Mesendoderm (in vitro differentiated cells): ENCODE measurements around the gene C1QL4.

ENCODE experiments used
- DNase-seq: peaks from one replicate; pipeline ENCODE4 v3.0.0; 2013
- H2AK5ac ChIP-seq: 2 replicates; pipeline ENCODE4 v1.6.1; 2013; ENCODE audit warnings: low read length, inconsistent platforms
- H2BK120ac ChIP-seq: 2 replicates; pipeline ENCODE4 v1.6.1; 2013; ENCODE audit warnings: low read depth, mild to moderate bottlenecking, low read length, moderate library complexity, mixed read lengths
- H2BK15ac ChIP-seq: replicated peaks from 2 replicates; pipeline ENCODE4 v1.6.1; 2013; ENCODE audit warnings: low read depth, mild to moderate bottlenecking, moderate library complexity
- H2BK5ac ChIP-seq: 2 replicates; pipeline ENCODE4 v1.6.1; 2013; ENCODE audit warnings: low read length, inconsistent platforms
- H3K18ac ChIP-seq: 2 replicates; pipeline ENCODE4 v1.6.1; 2013; ENCODE audit warnings: mild to moderate bottlenecking, low read length, mixed read lengths
- H3K23ac ChIP-seq: one replicate; pipeline ENCODE4 v1.6.1; 2013; ENCODE audit warnings: low read length
- H3K27ac ChIP-seq: 2 replicates; pipeline ENCODE4 v1.5.1; 2013; ENCODE audit warnings: low read depth, mild to moderate bottlenecking, inconsistent platforms, low read length, moderate library complexity
- H3K27me3 ChIP-seq: 2 replicates; pipeline ENCODE4 v1.6.1; 2013; ENCODE audit warnings: low read length, control low read depth, mild to moderate bottlenecking, inconsistent platforms; ENCODE audit not compliant: insufficient read depth, poor library complexity
- H3K36me3 ChIP-seq: 2 replicates; pipeline ENCODE4 v1.6.1; 2013; ENCODE audit warnings: low read length, inconsistent platforms; ENCODE audit not compliant: control insufficient read depth, insufficient read depth
- H3K4ac ChIP-seq: one replicate; pipeline ENCODE4 v1.6.1; 2013; ENCODE audit warnings: low read depth, mild to moderate bottlenecking, low read length, moderate library complexity
- H3K4me1 ChIP-seq: 2 replicates; pipeline ENCODE4 v1.6.1; 2013; ENCODE audit warnings: low read depth, low read length, inconsistent platforms; ENCODE audit not compliant: control insufficient read depth
- H3K4me2 ChIP-seq: 2 replicates; pipeline ENCODE4 v1.6.1; 2013; ENCODE audit warnings: low read length
- H3K4me3 ChIP-seq: 2 replicates; pipeline ENCODE4 v1.5.1; 2013; ENCODE audit warnings: mild to moderate bottlenecking, low read length
- H3K56ac ChIP-seq: one replicate; pipeline ENCODE4 v1.6.1; 2013; ENCODE audit warnings: low read length
- H3K79me1 ChIP-seq: 2 replicates; pipeline ENCODE4 v1.6.1; 2013; ENCODE audit warnings: low read length, inconsistent platforms
- H3K79me2 ChIP-seq: 2 replicates; pipeline ENCODE4 v1.6.1; 2013; ENCODE audit warnings: mild to moderate bottlenecking, low read length; ENCODE audit not compliant: control insufficient read depth, insufficient read depth
- H3K9ac ChIP-seq: 2 replicates; pipeline ENCODE4 v1.6.1; 2013; ENCODE audit warnings: low read length, inconsistent platforms
- H4K5ac ChIP-seq: one replicate; pipeline ENCODE4 v1.6.1; 2013; ENCODE audit warnings: low read length
- H4K8ac ChIP-seq: one replicate; pipeline ENCODE4 v1.6.1; 2013; ENCODE audit warnings: low read depth, mild to moderate bottlenecking, control low read depth, low read length, moderate library complexity
- WGBS: extraction: QIAGEN DNeasy Blood & Tissue Kit; methylation state at CpG from one replicate; pipeline ENCODE4 v1.1.7; 2013; ENCODE audit warnings: low lambda C conversion rate, missing lambda C conversion rate; ENCODE audit not compliant: insufficient coverage; ENCODE audit errors: extremely low coverage; 5-methylcytosine and 5-hydroxymethylcytosine counted together

Gene C1QL4

DNA sequence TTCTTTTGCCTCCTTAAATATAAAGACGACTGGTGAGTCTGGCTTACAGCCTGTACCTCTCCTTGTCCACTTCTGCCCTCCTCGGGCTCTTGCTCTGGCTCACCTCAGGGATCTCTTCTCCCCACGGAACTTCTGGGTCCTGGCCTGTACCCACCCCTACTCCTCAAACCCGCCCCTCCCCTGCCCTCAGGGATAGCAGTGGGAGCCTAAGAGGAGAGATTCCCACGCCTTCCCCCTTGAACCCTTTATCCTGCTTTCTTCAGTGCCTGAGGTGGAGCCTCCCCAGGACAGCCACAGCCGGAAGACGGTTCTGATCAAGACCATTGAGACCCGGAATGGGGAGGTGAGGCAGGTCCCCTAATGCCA is 39.3 kb downstream of the C1QL4 start:
- Histone ChIP-seq H3K4me2 (peak overlapping the region; percentile 36), H3K9ac (no peak overlapping the region), H3K18ac (no peak overlapping the region), H3K27me3 (peaks cover 35% of the 10 kb centered on the region), H3K56ac (no peak overlapping the region), H2BK15ac (no peak overlapping the region), H3K36me3 (no peaks in the 10 kb centered on the region), H4K5ac (no peak overlapping the region), H2AK5ac (no peak overlapping the region), H3K4me1 (no peaks in the 10 kb centered on the region), H3K4ac (no peak overlapping the region), H3K23ac (no peak overlapping the region), H3K79me2 (no peaks in the 10 kb centered on the region), H2BK5ac (no peak overlapping the region), H4K8ac (no peak overlapping the region), H2BK120ac (no peak overlapping the region), H3K79me1 (no peaks in the 10 kb centered on the region), H3K4me3 (no peak overlapping the region), H3K27ac (no peak overlapping the region)
- WGBS: no CpG with 5 or more reads among the region's 8 CpGs
- no peak for DNase-seq

GRCh38 chr12:49296836-49297694 is 39.9 kb downstream of the C1QL4 start:
- no peaks in the 10 kb centered on the region for H3K79me2 ChIP-seq
- no peaks in the 10 kb centered on the region for H3K4me1 ChIP-seq
- no peak overlapping the region for H2BK15ac ChIP-seq
- H2BK120ac ChIP-seq: no peak overlapping the region
- no peak overlapping the region for H3K27ac ChIP-seq
- no peaks in the 10 kb centered on the region for H3K36me3 ChIP-seq
- no peak overlapping the region for H2AK5ac ChIP-seq
- H3K4ac ChIP-seq: no peak overlapping the region
- no CpG with 5 or more reads among the region's 77 CpGs for WGBS
- no peak overlapping the region for H2BK5ac ChIP-seq
- no peak overlapping the region for H3K56ac ChIP-seq
- H3K18ac ChIP-seq: no peak overlapping the region
- H3K4me3 ChIP-seq: no peak overlapping the region
- H3K9ac ChIP-seq: no peak overlapping the region
- no peak overlapping the region for H4K8ac ChIP-seq
- peak overlapping the region; percentile 40 for H3K4me2 ChIP-seq
- DNase-seq: peak; percentile 82
- H3K23ac ChIP-seq: no peak overlapping the region
- peaks cover 35% of the 10 kb centered on the region for H3K27me3 ChIP-seq
- no peaks in the 10 kb centered on the region for H3K79me1 ChIP-seq
- H4K5ac ChIP-seq: no peak overlapping the region

GRCh38 chr12:49296034-49296835 is 40.8 kb downstream of the C1QL4 start:
- Histone ChIP-seq H3K79me2 (no peaks in the 10 kb centered on the region), H3K56ac (no peak overlapping the region), H3K27ac (no peak overlapping the region), H2BK120ac (no peak overlapping the region), H2AK5ac (no peak overlapping the region), H2BK5ac (no peak overlapping the region), H3K23ac (no peak overlapping the region), H3K4me1 (no peaks in the 10 kb centered on the region), H4K8ac (no peak overlapping the region), H4K5ac (no peak overlapping the region), H3K18ac (no peak overlapping the region), H3K4me2 (no peak overlapping the region), H3K36me3 (no peaks in the 10 kb centered on the region), H3K27me3 (peaks cover 35% of the 10 kb centered on the region), H3K4ac (no peak overlapping the region), H2BK15ac (no peak overlapping the region), H3K4me3 (no peak overlapping the region), H3K79me1 (no peaks in the 10 kb centered on the region), H3K9ac (no peak overlapping the region)
- peak; percentile 59 for DNase-seq
- no CpG with 5 or more reads among the region's 54 CpGs for WGBS

GRCh38 chr12:49295082-49295936 is 41.7 kb downstream of the C1QL4 start, which contains the start of gene PRPH:
Gene PRPH (plus strand): TSS chr12:49295147. CDS start chr12:49295201, 54 bp downstream.
- H3K56ac ChIP-seq: peak within 1 kb of the TSS; percentile 73
- H3K4me2 ChIP-seq: peak within 1 kb of the TSS; percentile 44
- no peak within 1 kb of the TSS for H2BK120ac ChIP-seq
- H2BK5ac ChIP-seq: no peak within 1 kb of the TSS
- no peaks in the 10 kb centered on the region for H3K36me3 ChIP-seq
- H3K79me1 ChIP-seq: no peaks in the 10 kb centered on the region
- no peaks in the 10 kb centered on the region for H3K79me2 ChIP-seq
- H2BK15ac ChIP-seq: no peak within 1 kb of the TSS
- peaks cover 35% of the 10 kb centered on the region for H3K27me3 ChIP-seq
- H3K18ac ChIP-seq: no peak within 1 kb of the TSS
- H2AK5ac ChIP-seq: no peak within 1 kb of the TSS
- DNase-seq: peak; percentile 53
- H3K4ac ChIP-seq: no peak within 1 kb of the TSS
- H3K27ac ChIP-seq: no peak within 1 kb of the TSS
- H3K9ac ChIP-seq: peak within 1 kb of the TSS; percentile 29
- H4K8ac ChIP-seq: no peak within 1 kb of the TSS
- WGBS: no CpG with 5 or more reads among the region's 82 CpGs
- no peak within 1 kb of the TSS for H3K4me3 ChIP-seq
- H3K23ac ChIP-seq: peak within 1 kb of the TSS; percentile 85
- no peak within 1 kb of the TSS for H4K5ac ChIP-seq
- H3K4me1 ChIP-seq: no peaks in the 10 kb centered on the region

DNA sequence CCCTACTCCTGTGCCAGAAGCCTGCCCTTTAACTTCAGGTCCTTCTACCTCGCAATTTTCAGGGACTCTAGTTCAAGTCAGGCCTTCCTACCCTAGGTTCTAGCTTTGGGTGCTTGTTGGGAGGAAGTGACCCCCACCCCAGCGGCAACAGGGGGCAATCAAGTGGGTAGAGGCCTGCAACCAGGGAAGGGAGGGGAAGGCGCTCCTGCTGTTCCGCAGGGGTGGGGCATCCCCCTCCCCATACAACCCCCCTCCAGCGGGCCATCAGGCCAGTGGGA is 42.2 kb downstream of the C1QL4 start:
- WGBS: no CpG with 5 or more reads among the region's 5 CpGs
- Histone ChIP-seq H3K36me3 (no peaks in the 10 kb centered on the region), H3K79me1 (no peaks in the 10 kb centered on the region), H3K4me2 (no peak overlapping the region), H3K27ac (no peak overlapping the region), H3K18ac (no peak overlapping the region), H4K8ac (no peak overlapping the region), H3K4ac (no peak overlapping the region), H2AK5ac (no peak overlapping the region), H2BK120ac (no peak overlapping the region), H3K79me2 (no peaks in the 10 kb centered on the region), H3K4me1 (no peaks in the 10 kb centered on the region), H4K5ac (no peak overlapping the region), H3K9ac (no peak overlapping the region), H3K23ac (no peak overlapping the region), H2BK5ac (no peak overlapping the region), H3K4me3 (no peak overlapping the region), H3K27me3 (peaks cover 35% of the 10 kb centered on the region), H2BK15ac (no peak overlapping the region), H3K56ac (no peak overlapping the region)
- DNase-seq: no peak
